ENCODE data around the gene MYO1E. TPM values are rescaled to one million over a fixed set of nuclear protein-coding genes. Genes with fewer than 3 reads are reported as not detected.

MYO1E gene
- total RNA-seq, 4 donors from 2014 or later: 131 to 388 (median 345) TPM

DNA sequence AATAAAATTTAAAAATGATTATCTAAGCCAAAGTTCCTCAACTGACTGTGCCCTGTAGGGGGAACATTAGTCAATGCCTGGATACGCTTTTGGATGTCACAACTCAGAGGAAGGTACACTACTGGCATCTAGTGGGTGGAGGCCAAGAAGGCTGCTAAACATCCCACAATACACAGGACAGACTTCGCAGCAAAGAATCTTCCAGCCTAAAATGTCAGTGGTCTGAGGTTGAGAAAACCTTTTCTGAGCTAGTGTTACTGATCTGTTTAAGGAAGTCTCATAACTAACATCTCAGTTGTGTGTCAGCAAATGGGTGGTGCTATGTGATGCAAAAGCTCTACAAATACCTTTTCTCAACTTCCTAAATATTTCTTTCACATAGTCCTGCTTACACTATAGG lies 186.9 kb downstream of the MYO1E start:
- Histone ChIP-seq H3K9me3 (peaks cover 0 to 2% of the 10 kb centered on the region in 2 donors), H3K4me1 (no peaks in the 10 kb centered on the region), H3K4me3 (no peak overlapping the region), H3K27ac (no peak overlapping the region), H3K27me3 (no peaks in the 10 kb centered on the region), H3K36me3 (peaks cover 0 to 59% (median 24%) of the 10 kb centered on the region in 4 donors)
- in situ Hi-C loops (cut with MboI; ENCODE audit: low pct_ligation_motif_present in 1 of 4, low pct_unique_long_range_greater_than_20kb in 1 of 4, low sequenced_read_pairs in 3 of 4): no loop called here
- TF ChIP-seq POLR2A (IDR thresholded peaks at IDR 0.05) (no peak), EP300 (IDR thresholded peaks at IDR 0.05; ENCODE audit: low read depth) (no peak), POLR2AphosphoS5 (IDR thresholded peaks at IDR 0.05) (no peak)
- TF ChIP-seq, protein P1, sequence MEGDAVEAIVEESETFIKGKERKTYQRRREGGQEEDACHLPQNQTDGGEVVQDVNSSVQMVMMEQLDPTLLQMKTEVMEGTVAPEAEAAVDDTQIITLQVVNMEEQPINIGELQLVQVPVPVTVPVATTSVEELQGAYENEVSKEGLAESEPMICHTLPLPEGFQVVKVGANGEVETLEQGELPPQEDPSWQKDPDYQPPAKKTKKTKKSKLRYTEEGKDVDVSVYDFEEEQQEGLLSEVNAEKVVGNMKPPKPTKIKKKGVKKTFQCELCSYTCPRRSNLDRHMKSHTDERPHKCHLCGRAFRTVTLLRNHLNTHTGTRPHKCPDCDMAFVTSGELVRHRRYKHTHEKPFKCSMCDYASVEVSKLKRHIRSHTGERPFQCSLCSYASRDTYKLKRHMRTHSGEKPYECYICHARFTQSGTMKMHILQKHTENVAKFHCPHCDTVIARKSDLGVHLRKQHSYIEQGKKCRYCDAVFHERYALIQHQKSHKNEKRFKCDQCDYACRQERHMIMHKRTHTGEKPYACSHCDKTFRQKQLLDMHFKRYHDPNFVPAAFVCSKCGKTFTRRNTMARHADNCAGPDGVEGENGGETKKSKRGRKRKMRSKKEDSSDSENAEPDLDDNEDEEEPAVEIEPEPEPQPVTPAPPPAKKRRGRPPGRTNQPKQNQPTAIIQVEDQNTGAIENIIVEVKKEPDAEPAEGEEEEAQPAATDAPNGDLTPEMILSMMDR (IDR thresholded peaks at IDR 0.05): no peak
- DNase-seq: no peak
- WGBS, 2 donors (ENCODE audit: low coverage in 1 of 2): 69 to 100% methylated on average over 2 of the region's 2 CpGs
- intact Hi-C loops (cut with DNase I; ENCODE audit: low total_unique reads): no loop called here

DNA sequence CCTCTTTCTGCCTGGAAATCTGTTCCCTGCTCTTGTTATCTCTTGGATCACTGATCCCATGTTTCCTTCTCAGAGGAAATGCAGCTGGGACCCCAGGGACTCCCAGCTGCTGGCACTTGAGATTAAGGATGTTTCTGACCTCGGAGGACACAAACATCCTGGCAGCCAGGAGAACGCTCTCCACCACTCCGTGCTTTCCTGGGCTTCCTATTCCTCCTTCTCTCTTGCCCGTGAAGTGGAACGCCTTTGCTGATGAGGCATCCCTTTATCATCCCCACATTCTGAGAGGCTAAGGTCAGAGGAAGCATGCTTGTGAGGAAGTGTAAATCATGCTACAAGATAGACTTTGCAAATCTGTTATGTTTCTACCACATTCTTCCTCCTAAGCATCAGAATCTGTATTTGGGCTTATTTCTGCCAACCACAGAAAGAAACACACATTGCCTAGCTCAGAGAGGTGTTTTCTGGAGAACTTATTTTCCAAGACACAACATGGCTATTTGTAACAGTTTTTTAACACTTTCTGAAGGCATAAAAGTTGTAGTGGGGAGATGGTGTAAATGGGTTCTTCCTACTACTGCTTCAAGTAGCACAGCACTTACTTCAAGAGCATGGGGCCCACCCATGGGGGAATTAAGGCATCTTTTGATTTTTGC lies 191.6 kb downstream of the MYO1E start:
- in situ Hi-C loops (cut with MboI; ENCODE audit: low pct_ligation_motif_present in 1 of 4, low pct_unique_long_range_greater_than_20kb in 1 of 4, low sequenced_read_pairs in 3 of 4): no loop called here
- no peak for DNase-seq
- intact Hi-C loops (cut with DNase I; ENCODE audit: low total_unique reads): no loop called here
- WGBS, 2 donors (ENCODE audit: low coverage in 1 of 2): 71% methylated on average over 5 of the region's 5 CpGs; no CpG with 5 or more reads in 1 of the 2 donors
- TF ChIP-seq EP300 (IDR thresholded peaks at IDR 0.05; ENCODE audit: low read depth): no peak
- TF ChIP-seq, protein P1 (IDR thresholded peaks at IDR 0.05): no peak
- no peak for TF ChIP-seq POLR2AphosphoS5 (IDR thresholded peaks at IDR 0.05)
- no peak for TF ChIP-seq POLR2A (IDR thresholded peaks at IDR 0.05)
- no peak overlapping the region for H3K4me3 ChIP-seq
- peaks cover 0 to 37% (median 15%) of the 10 kb centered on the region in 4 donors for H3K36me3 ChIP-seq
- H3K9me3 ChIP-seq: peaks cover 0 to 2% of the 10 kb centered on the region in 2 donors
- H3K4me1 ChIP-seq: peaks cover 0 to 2% (median under 1%) of the 10 kb centered on the region in 4 donors
- no peaks in the 10 kb centered on the region for H3K27me3 ChIP-seq
- H3K27ac ChIP-seq: no peak overlapping the region

DNA sequence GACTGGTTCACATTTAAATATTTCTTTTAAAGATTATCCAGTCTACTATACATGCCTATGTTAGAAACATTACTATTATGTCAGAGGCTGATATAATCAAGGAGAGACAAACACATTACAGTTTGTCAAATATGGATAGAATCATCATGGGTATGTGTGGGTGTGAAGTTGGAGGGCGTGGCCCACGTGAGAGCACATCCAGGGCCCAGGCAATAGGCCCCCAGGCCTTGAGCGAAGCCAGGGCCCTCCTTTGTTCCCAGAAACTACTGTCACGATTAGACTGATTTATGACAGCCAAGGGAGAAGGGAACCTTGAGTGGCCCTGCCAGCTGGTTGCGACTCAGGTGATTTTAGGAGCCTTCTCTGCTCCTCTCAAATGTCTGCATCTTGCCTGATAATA lies 193.0 kb downstream of the MYO1E start:
- Histone ChIP-seq H3K27ac (no peak overlapping the region), H3K4me3 (no peak overlapping the region), H3K36me3 (peaks cover 0 to 30% (median 14%) of the 10 kb centered on the region in 4 donors), H3K4me1 (peaks cover 3 to 14% (median 8%) of the 10 kb centered on the region in 4 donors), H3K27me3 (no peaks in the 10 kb centered on the region), H3K9me3 (peaks cover 0 to 2% of the 10 kb centered on the region in 2 donors)
- TF ChIP-seq POLR2AphosphoS5 (IDR thresholded peaks at IDR 0.05): no peak
- TF ChIP-seq, protein P1 (IDR thresholded peaks at IDR 0.05): no peak
- intact Hi-C loops (cut with DNase I; ENCODE audit: low total_unique reads): no loop called here
- 80 to 85% methylated on average over 2 to 5 of the region's 5 CpGs for WGBS, 2 donors (ENCODE audit: low coverage in 1 of 2)
- no peak for DNase-seq
- in situ Hi-C loops (cut with MboI; ENCODE audit: low pct_ligation_motif_present in 1 of 4, low pct_unique_long_range_greater_than_20kb in 1 of 4, low sequenced_read_pairs in 3 of 4): no loop called here

DNA sequence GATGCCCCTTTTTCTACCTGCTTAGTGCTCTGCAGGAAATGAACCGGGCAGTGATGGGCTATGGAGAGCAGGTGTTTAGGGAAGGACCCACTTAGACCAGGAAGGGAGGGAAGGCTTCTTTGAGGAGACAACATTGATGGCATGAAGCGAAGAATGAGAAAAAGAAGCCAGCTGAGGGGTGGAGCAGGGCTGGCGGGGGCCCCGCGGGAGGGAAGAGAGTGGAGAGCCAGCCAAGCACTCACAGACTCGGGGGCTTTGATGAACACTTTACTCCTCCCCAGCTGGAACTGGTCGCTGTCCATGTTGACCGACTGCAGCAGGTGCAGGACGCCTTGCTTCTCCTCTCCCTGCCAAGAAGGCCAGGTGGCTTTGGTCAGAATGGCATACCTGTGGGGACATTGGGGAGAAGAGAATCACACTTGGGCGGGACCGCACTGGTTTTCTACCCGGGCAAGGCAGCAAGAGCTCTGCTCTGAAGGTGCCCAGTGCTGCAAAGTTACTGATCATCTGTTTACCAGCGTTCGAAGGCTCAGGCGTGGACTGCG lies 194.4 kb downstream of the MYO1E start:
- Histone ChIP-seq H3K4me3 (no peak overlapping the region), H3K9me3 (peaks cover 0 to 2% of the 10 kb centered on the region in 2 donors), H3K27ac (no peak overlapping the region), H3K27me3 (no peaks in the 10 kb centered on the region), H3K4me1 (peaks cover 3 to 16% (median 8%) of the 10 kb centered on the region in 4 donors), H3K36me3 (peaks cover 0 to 29% (median 8%) of the 10 kb centered on the region in 4 donors)
- no peak for TF ChIP-seq EP300 (IDR thresholded peaks at IDR 0.05; ENCODE audit: low read depth)
- DNase-seq: no peak
- in situ Hi-C loops (cut with MboI; ENCODE audit: low pct_ligation_motif_present in 1 of 4, low pct_unique_long_range_greater_than_20kb in 1 of 4, low sequenced_read_pairs in 3 of 4): no loop called here
- intact Hi-C loops (cut with DNase I; ENCODE audit: low total_unique reads): no loop called here
- 90 to 91% methylated on average over 5 to 16 of the region's 16 CpGs for WGBS, 2 donors (ENCODE audit: low coverage in 1 of 2)

Measured in transverse colon (tissue), 4 donors.